T-helper 1 cell treated with Interleukin-12 subunit alpha and Interleukin-12 subunit beta and Interleukin-4 antibody, amounts not matched to agents 30 ng/mL and 1 ng/mL, for 36 hours (primary cell): Measurements from ENCODE around the gene MTIF2. TPM values are rescaled to one million over a fixed set of nuclear protein-coding genes. Genes with fewer than 3 reads are reported as not detected.
"Not testable (repeated sequence)": the region's sequence is repeated elsewhere in the genome, so short reads cannot be mapped to it uniquely, and the experiment has no call there.

Experiments
- intact Hi-C: fragments of 100-400 bp; cut with micrococcal nuclease; formaldehyde crosslinking; loops from one replicate; pipeline ENCODE4 v1.15.1; 2024
- total RNA-seq: library from RNA; stranded (reverse); gene quantifications from 2 replicates; pipeline ENCODE4 v1.2.3, GENCODE V29; 2022

MTIF2 gene
- total RNA-seq, 1 donor from 2014 or later = 22.0 TPM

- intact Hi-C loops = no loop called here
Observed at GRCh38 chr2:55213822-55214221, 55.2 kb downstream of the MTIF2 start.

- intact Hi-C loops = no loop called here
Observed at GRCh38 chr2:55204950-55205349, 64.1 kb downstream of the MTIF2 start.

GRCh38 chr2:55204536-55204935 is 64.5 kb downstream of the MTIF2 start:
- intact Hi-C loops = no loop called here

- intact Hi-C loops = no loop called here
Observed at GRCh38 chr2:55200416-55200815, 68.6 kb downstream of the MTIF2 start.

- intact Hi-C loops = no loop called here
Observed at GRCh38 chr2:55196526-55196925, 72.5 kb downstream of the MTIF2 start.

GRCh38 chr2:55191888-55192287 is 77.1 kb downstream of the MTIF2 start:
- intact Hi-C loops = not testable (repeated sequence)

- intact Hi-C loops = not testable (repeated sequence)
Observed at GRCh38 chr2:55186837-55187236, 82.2 kb downstream of the MTIF2 start.

Other genes with a start within 250 kb of the MTIF2 start
- gene RTN4, start 218.8 kb downstream of the MTIF2 start, total RNA-seq = 71.3 and 81.2 TPM in 2 replicates
- gene CLHC1, start 36.9 kb downstream of the MTIF2 start, total RNA-seq = 16.1 and 17.0 TPM in 2 replicates
- gene RPS27A, start 36.5 kb downstream of the MTIF2 start, total RNA-seq = 852 and 888 TPM in 2 replicates
- gene CCDC88A, start 150.6 kb upstream of the MTIF2 start, total RNA-seq = 6.8 and 7.2 TPM in 2 replicates